Neuron (in vitro differentiated cells): ENCODE results near the gene LHB.
"Not testable (repeated sequence)": the region's sequence is repeated elsewhere in the genome, so short reads cannot be mapped to it uniquely, and the experiment has no call there.

Source experiments
- H2AFZ ChIP-seq: one replicate; pipeline ENCODE4 v1.6.1; 2013; ENCODE audit warnings: low read depth, mild to moderate bottlenecking, inconsistent platforms, low read length, moderate library complexity
- H3K27me3 ChIP-seq: one replicate; pipeline ENCODE4 v1.6.1; 2013; ENCODE audit warnings: low read length; ENCODE audit not compliant: insufficient read depth
- H3K36me3 ChIP-seq: one replicate; pipeline ENCODE4 v1.6.1; 2013; ENCODE audit warnings: low read length; ENCODE audit not compliant: insufficient read depth
- H3K4me1 ChIP-seq: one replicate; pipeline ENCODE4 v1.6.1; 2013; ENCODE audit warnings: low read length; ENCODE audit not compliant: insufficient read depth
- H3K4me3 ChIP-seq: 2 replicates; pipeline ENCODE4 v1.5.1; 2013; ENCODE audit warnings: mild to moderate bottlenecking, low read length, moderate library complexity
- H3K9me3 ChIP-seq: one replicate; pipeline ENCODE4 v1.6.1; 2013; ENCODE audit warnings: low read length

LHB gene

GRCh38 chr19:49050376-49051033 lies 33.6 kb upstream of the LHB start:
- not testable (repeated sequence) for H3K4me3 ChIP-seq, H3K36me3 ChIP-seq, H3K27me3 ChIP-seq, H2AFZ ChIP-seq, H3K4me1 ChIP-seq, H3K9me3 ChIP-seq

GRCh38 chr19:49049834-49050233 lies 32.9 kb upstream of the LHB start:
- H2AFZ ChIP-seq, H3K4me1 ChIP-seq, H3K4me3 ChIP-seq, H3K27me3 ChIP-seq, H3K36me3 ChIP-seq, H3K9me3 ChIP-seq: not testable (repeated sequence)

- not testable (repeated sequence) for H3K27me3 ChIP-seq, H3K36me3 ChIP-seq, H2AFZ ChIP-seq, H3K4me3 ChIP-seq, H3K9me3 ChIP-seq, H3K4me1 ChIP-seq
Measured at GRCh38 chr19:49049011-49049410, 32.1 kb upstream of the LHB start, which contains the start of gene CGB8. Gene CGB8, minus strand, starts transcription at chr19:49049111. Its CDS starts 372 bp downstream, at chr19:49048739.

- not testable (repeated sequence) for H3K4me3 ChIP-seq, H3K9me3 ChIP-seq, H3K4me1 ChIP-seq, H3K27me3 ChIP-seq, H2AFZ ChIP-seq, H3K36me3 ChIP-seq
Measured at GRCh38 chr19:49043548-49043947, 26.7 kb upstream of the LHB start, which contains the start of gene CGB5. Gene CGB5, plus strand, starts transcription at chr19:49043848. Its CDS starts 362 bp downstream, at chr19:49044210.

GRCh38 chr19:49042666-49043065 lies 25.8 kb upstream of the LHB start:
- not testable (repeated sequence) for H3K27me3 ChIP-seq, H3K4me1 ChIP-seq, H3K4me3 ChIP-seq, H2AFZ ChIP-seq, H3K9me3 ChIP-seq, H3K36me3 ChIP-seq

- Histone ChIP-seq H3K27me3 (no peaks in the 10 kb centered on the region), H3K36me3 (no peaks in the 10 kb centered on the region), H3K4me1 (no peaks in the 10 kb centered on the region), H2AFZ (no peak overlapping the region), H3K9me3 (no peaks in the 10 kb centered on the region), H3K4me3 (no peak overlapping the region)
Measured at GRCh38 chr19:49042177-49042576, 25.3 kb upstream of the LHB start.

GRCh38 chr19:49039736-49040135 lies 22.8 kb upstream of the LHB start:
- not testable (repeated sequence) for H3K9me3 ChIP-seq, H3K27me3 ChIP-seq

GRCh38 chr19:49038557-49039276 lies 21.8 kb upstream of the LHB start:
- H3K36me3 ChIP-seq, H3K4me3 ChIP-seq, H3K27me3 ChIP-seq, H3K4me1 ChIP-seq, H2AFZ ChIP-seq, H3K9me3 ChIP-seq: not testable (repeated sequence)

More at GRCh38 chr19:49039736-49040135, 22.8 kb upstream of the LHB start:
- H2AFZ ChIP-seq, H3K4me1 ChIP-seq, H3K36me3 ChIP-seq, H3K4me3 ChIP-seq: not testable (repeated sequence)

GRCh38 chr19:49038111-49038510 lies 21.2 kb upstream of the LHB start:
- not testable (repeated sequence) for H3K4me1 ChIP-seq, H2AFZ ChIP-seq, H3K27me3 ChIP-seq, H3K9me3 ChIP-seq, H3K36me3 ChIP-seq, H3K4me3 ChIP-seq

GRCh38 chr19:49036815-49037214 lies 19.9 kb upstream of the LHB start, which contains the start of gene CGB1:
Gene CGB1, minus strand, starts transcription at chr19:49036895. Its CDS starts 184 bp downstream, at chr19:49036711.
- H3K4me1 ChIP-seq, H2AFZ ChIP-seq, H3K36me3 ChIP-seq, H3K27me3 ChIP-seq, H3K4me3 ChIP-seq, H3K9me3 ChIP-seq: not testable (repeated sequence)

- not testable (repeated sequence) for H3K36me3 ChIP-seq, H3K4me3 ChIP-seq, H3K9me3 ChIP-seq, H3K4me1 ChIP-seq, H3K27me3 ChIP-seq, H2AFZ ChIP-seq
Measured at GRCh38 chr19:49031642-49032301, 14.9 kb upstream of the LHB start, which contains the start of gene CGB2. Gene CGB2, plus strand, starts transcription at chr19:49031890. Its CDS starts 206 bp downstream, at chr19:49032096.

GRCh38 chr19:49030323-49030722 lies 13.4 kb upstream of the LHB start:
- H3K36me3 ChIP-seq, H3K4me1 ChIP-seq, H3K4me3 ChIP-seq, H2AFZ ChIP-seq, H3K9me3 ChIP-seq, H3K27me3 ChIP-seq: not testable (repeated sequence)

- not testable (repeated sequence) for H2AFZ ChIP-seq, H3K4me3 ChIP-seq, H3K9me3 ChIP-seq, H3K36me3 ChIP-seq, H3K4me1 ChIP-seq, H3K27me3 ChIP-seq
Measured at GRCh38 chr19:49029749-49030148, 12.9 kb upstream of the LHB start.
